ENCODE results near the gene KAZN. TPM values are rescaled to one million over a fixed set of nuclear protein-coding genes. Genes with fewer than 3 reads are reported as not detected.
A peak's percentile ranks its signal among the peaks of the same experiment; 100 is the strongest.

The KAZN gene
- polyA plus RNA-seq, 4 donors, result 3.0 to 39.5 (median 4.4) TPM

DNA sequence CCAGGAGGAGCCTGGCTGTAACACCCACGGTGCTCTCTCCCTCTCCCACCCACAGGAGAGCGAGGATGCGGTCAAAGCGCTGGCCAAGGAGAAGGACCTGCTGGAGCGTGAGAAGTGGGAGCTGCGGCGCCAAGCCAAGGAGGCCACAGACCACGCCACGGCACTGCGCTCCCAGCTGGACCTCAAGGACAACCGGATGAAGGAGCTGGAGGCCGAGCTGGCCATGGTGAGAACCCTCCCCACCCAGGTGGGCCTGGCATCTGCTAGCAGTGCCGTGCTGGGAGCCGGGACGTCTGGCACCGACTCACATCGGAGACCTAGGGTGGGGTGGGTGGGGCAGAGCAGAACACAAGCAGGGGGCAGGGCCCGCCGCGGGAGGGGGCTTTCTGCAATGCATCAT is 445.4 kb downstream of the KAZN start:
- Histone ChIP-seq H3K27ac (ENCODE audit: low read depth in 1 of 3, low read length in 2 of 3) (no peak overlapping the region), H3K36me3 (ENCODE audit: control insufficient read depth in 3 of 3, insufficient read depth in 2 of 3, low read depth in 1 of 3, low read length in 3 of 3) (peaks cover 0 to 30% (median 0%) of the 10 kb centered on the region in 3 donors), H3K4me3 (ENCODE audit: low read depth in 1 of 3, low read length in 3 of 3) (no peak overlapping the region), H3K9me3 (ENCODE audit: control insufficient read depth in 2 of 2, insufficient read depth in 1 of 2, low read depth in 1 of 2, low read length in 1 of 2) (no peaks in the 10 kb centered on the region), H3K27me3 (ENCODE audit: control insufficient read depth in 3 of 3, insufficient read depth in 3 of 3, low read length in 3 of 3) (no peaks in the 10 kb centered on the region), H3K4me1 (ENCODE audit: control insufficient read depth in 3 of 3, insufficient read depth in 2 of 3, low read depth in 1 of 3, low read length in 2 of 3) (peaks cover 0 to 2% (median 0%) of the 10 kb centered on the region in 3 donors)
- WGBS, 3 donors, result 90 to 94% (median 94%) methylated on average over 10 to 20 of the region's 20 CpGs
- FAIRE-seq (no peak), DNase-seq (no peak)

DNA sequence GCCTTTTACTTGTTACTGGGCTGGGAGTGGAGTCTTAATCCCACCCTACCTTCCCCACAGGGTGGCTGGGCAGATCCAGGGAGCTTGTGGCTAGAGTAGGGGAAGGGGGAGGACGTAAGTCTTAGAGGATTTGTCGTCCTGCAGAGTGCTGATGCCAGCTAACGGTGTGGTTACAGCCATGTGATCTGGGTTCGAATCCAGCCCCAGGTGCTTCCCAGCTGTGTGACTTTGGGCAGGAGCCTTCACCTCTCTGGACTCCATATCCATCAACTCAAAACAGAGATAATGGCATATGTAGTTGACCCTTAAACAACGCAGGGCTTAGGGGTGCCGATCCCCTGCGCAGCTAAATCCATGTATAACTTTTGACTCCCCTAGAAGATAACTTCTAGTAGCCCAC is 446.6 kb downstream of the KAZN start:
- Histone ChIP-seq H3K9me3 (ENCODE audit: control insufficient read depth in 2 of 2, insufficient read depth in 1 of 2, low read depth in 1 of 2, low read length in 1 of 2) (no peaks in the 10 kb centered on the region), H3K27ac (ENCODE audit: low read depth in 1 of 3, low read length in 2 of 3) (no peak overlapping the region), H3K4me1 (ENCODE audit: control insufficient read depth in 3 of 3, insufficient read depth in 2 of 3, low read depth in 1 of 3, low read length in 2 of 3) (peaks cover 0 to 2% (median 0%) of the 10 kb centered on the region in 3 donors), H3K27me3 (ENCODE audit: control insufficient read depth in 3 of 3, insufficient read depth in 3 of 3, low read length in 3 of 3) (no peaks in the 10 kb centered on the region), H3K36me3 (ENCODE audit: control insufficient read depth in 3 of 3, insufficient read depth in 2 of 3, low read depth in 1 of 3, low read length in 3 of 3) (peaks cover 0 to 29% (median 0%) of the 10 kb centered on the region in 3 donors), H3K4me3 (ENCODE audit: low read depth in 1 of 3, low read length in 3 of 3) (no peak overlapping the region)
- 88 to 94% (median 94%) methylated on average over 7 of the region's 7 CpGs for WGBS, 3 donors
- DNase-seq, result no peak
- FAIRE-seq, result no peak

DNA sequence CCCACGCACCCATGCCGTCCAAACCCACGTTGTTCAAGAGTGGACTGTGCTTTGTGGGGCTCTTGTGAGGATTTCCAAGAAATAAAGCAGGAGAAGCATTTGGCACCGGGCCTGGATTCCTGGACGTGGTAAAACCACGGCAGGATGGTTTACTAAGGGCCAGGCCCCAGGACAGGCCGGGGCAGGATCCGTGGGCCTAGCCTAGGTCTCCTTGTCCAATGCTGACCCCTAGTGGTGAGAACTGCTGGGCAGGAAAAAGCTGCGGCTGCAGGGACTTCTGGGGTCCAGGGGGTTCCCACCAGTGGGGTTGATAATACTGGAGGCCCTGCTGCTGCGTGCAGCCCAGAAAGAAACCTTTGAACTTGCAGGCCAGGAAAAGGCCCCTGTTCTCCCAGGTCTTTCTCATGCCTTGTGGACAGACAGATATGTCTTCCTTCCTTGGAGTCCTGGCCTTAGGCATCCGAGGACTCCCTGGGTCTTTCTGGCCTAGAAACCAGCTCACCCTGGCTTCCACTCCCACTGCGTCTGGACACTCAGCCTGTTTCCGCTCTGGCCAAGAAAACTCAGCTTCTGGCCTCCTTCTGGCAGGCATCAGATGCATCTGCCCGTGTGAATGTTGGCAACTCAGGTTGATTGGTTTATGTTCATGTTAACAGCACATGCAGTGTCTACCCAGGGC is 448.1 kb downstream of the KAZN start:
- Histone ChIP-seq H3K9me3 (ENCODE audit: control insufficient read depth in 2 of 2, insufficient read depth in 1 of 2, low read depth in 1 of 2, low read length in 1 of 2) (no peaks in the 10 kb centered on the region), H3K4me1 (ENCODE audit: control insufficient read depth in 3 of 3, insufficient read depth in 2 of 3, low read depth in 1 of 3, low read length in 2 of 3) (peaks cover 0 to 2% (median 0%) of the 10 kb centered on the region in 3 donors), H3K27me3 (ENCODE audit: control insufficient read depth in 3 of 3, insufficient read depth in 3 of 3, low read length in 3 of 3) (no peaks in the 10 kb centered on the region), H3K27ac (ENCODE audit: low read depth in 1 of 3, low read length in 2 of 3) (no peak overlapping the region), H3K36me3 (ENCODE audit: control insufficient read depth in 3 of 3, insufficient read depth in 2 of 3, low read depth in 1 of 3, low read length in 3 of 3) (peaks cover 0 to 35% (median 0%) of the 10 kb centered on the region in 3 donors), H3K4me3 (ENCODE audit: low read depth in 1 of 3, low read length in 3 of 3) (no peak overlapping the region)
- FAIRE-seq (no peak), DNase-seq (peak; percentile 54 to 77)
- whole genome bisulfite sequencing, 3 donors, result 46 to 49% (median 46%) methylated on average over 14 of the region's 14 CpGs

DNA sequence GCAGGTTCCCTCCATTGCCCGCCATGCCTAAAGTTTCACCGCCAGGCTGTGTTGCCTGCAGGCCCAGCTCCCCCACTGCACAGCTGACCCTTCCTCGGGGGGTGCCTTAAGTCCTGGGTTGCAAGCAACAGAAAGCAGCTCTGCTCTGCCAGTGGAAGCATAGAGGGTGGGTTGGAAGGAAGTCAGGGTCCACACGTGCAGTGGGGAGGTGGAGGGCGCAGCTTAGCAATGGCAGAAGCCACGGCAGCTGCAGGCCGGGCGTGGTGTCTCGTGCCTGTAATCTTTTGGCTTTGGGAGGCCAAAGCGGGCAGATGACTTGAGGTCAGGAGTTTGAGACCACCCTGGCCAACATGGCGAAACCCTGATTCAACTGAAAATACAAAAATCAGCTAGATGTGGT is 448.8 kb downstream of the KAZN start:
- Histone ChIP-seq H3K4me3 (ENCODE audit: low read depth in 1 of 3, low read length in 3 of 3) (no peak overlapping the region), H3K27me3 (ENCODE audit: control insufficient read depth in 3 of 3, insufficient read depth in 3 of 3, low read length in 3 of 3) (no peaks in the 10 kb centered on the region), H3K36me3 (ENCODE audit: control insufficient read depth in 3 of 3, insufficient read depth in 2 of 3, low read depth in 1 of 3, low read length in 3 of 3) (peaks cover 0 to 32% (median 0%) of the 10 kb centered on the region in 3 donors), H3K4me1 (ENCODE audit: control insufficient read depth in 3 of 3, insufficient read depth in 2 of 3, low read depth in 1 of 3, low read length in 2 of 3) (peaks cover 0 to 2% (median 0%) of the 10 kb centered on the region in 3 donors), H3K9me3 (ENCODE audit: control insufficient read depth in 2 of 2, insufficient read depth in 1 of 2, low read depth in 1 of 2, low read length in 1 of 2) (no peaks in the 10 kb centered on the region), H3K27ac (ENCODE audit: low read depth in 1 of 3, low read length in 2 of 3) (no peak overlapping the region)
- 89 to 92% (median 90%) methylated on average over 11 of the region's 11 CpGs for WGBS, 3 donors
- no peak for FAIRE-seq
- DNase-seq, result no peak

DNA sequence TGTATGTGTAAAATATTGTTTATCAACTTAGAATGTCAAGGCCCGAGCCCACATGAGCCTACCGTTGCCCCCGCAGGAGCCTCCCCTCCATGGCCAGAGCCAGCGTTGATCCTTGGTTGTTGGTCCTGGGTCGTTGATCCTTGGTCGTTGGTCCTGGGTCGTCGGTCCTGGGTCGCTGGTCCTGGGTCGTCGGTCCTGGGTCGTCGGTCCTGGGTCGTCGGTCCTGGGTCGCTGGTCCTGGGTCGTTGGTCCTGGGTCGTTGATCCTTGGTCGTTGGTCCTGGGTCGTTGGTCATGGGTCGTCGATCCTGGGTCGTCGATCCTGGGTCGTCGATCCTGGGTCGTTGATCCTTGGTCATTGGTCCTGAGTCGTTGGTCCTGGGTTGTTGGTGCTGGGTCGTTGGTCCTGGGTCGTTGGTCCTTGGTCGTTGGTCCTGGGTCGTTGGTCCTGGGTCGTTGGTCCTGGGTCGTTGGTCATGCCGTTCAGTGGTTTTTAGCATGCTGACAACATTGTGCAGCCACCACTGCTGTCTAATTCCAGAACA is 450.0 kb downstream of the KAZN start:
- 87 to 90% (median 89%) methylated on average over 35 of the region's 35 CpGs for WGBS, 3 donors
- FAIRE-seq, result no peak
- H3K36me3 ChIP-seq (ENCODE audit: control insufficient read depth in 3 of 3, insufficient read depth in 2 of 3, low read depth in 1 of 3, low read length in 3 of 3), result peaks cover 0 to 34% (median 0%) of the 10 kb centered on the region in 3 donors
- H3K27ac ChIP-seq (ENCODE audit: low read depth in 1 of 3, low read length in 2 of 3), result no peak overlapping the region
- H3K4me3 ChIP-seq (ENCODE audit: low read depth in 1 of 3, low read length in 3 of 3), result no peak overlapping the region
- H3K4me1 ChIP-seq (ENCODE audit: control insufficient read depth in 3 of 3, insufficient read depth in 2 of 3, low read depth in 1 of 3, low read length in 2 of 3), result peaks cover 0 to 2% (median 0%) of the 10 kb centered on the region in 3 donors
- no peak for DNase-seq
- H3K27me3 ChIP-seq (ENCODE audit: control insufficient read depth in 3 of 3, insufficient read depth in 3 of 3, low read length in 3 of 3), result no peaks in the 10 kb centered on the region
- no peaks in the 10 kb centered on the region for H3K9me3 ChIP-seq (ENCODE audit: control insufficient read depth in 2 of 2, insufficient read depth in 1 of 2, low read depth in 1 of 2, low read length in 1 of 2)

DNA sequence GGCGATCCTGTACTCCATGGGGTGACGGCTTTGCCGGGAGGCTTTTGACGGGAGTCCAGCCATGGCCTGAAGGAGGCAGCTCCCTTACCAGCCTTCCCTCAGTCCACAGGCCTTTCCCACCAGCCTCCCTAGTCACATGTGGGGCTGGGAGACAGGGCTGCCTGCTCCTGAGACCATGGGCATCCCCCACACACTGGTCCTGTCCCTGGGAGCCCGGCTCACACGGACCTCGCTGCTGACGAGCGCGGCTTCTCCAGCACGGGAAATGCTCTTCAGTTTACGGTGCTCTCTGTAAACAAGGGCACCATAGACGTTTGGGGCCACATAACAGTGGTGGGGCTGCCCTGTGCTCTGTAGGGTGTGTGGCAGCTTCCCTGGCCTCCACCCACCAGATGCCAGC is 450.6 kb downstream of the KAZN start:
- Histone ChIP-seq H3K4me1 (ENCODE audit: control insufficient read depth in 3 of 3, insufficient read depth in 2 of 3, low read depth in 1 of 3, low read length in 2 of 3) (peaks cover 0 to 2% (median 0%) of the 10 kb centered on the region in 3 donors), H3K27me3 (ENCODE audit: control insufficient read depth in 3 of 3, insufficient read depth in 3 of 3, low read length in 3 of 3) (no peaks in the 10 kb centered on the region), H3K4me3 (ENCODE audit: low read depth in 1 of 3, low read length in 3 of 3) (no peak overlapping the region), H3K27ac (ENCODE audit: low read depth in 1 of 3, low read length in 2 of 3) (no peak overlapping the region), H3K9me3 (ENCODE audit: control insufficient read depth in 2 of 2, insufficient read depth in 1 of 2, low read depth in 1 of 2, low read length in 1 of 2) (no peaks in the 10 kb centered on the region), H3K36me3 (ENCODE audit: control insufficient read depth in 3 of 3, insufficient read depth in 2 of 3, low read depth in 1 of 3, low read length in 3 of 3) (peaks cover 0 to 30% (median 0%) of the 10 kb centered on the region in 3 donors)
- DNase-seq (no peak), FAIRE-seq (no peak)
- WGBS, 3 donors, result 90 to 94% (median 92%) methylated on average over 13 of the region's 13 CpGs

DNA sequence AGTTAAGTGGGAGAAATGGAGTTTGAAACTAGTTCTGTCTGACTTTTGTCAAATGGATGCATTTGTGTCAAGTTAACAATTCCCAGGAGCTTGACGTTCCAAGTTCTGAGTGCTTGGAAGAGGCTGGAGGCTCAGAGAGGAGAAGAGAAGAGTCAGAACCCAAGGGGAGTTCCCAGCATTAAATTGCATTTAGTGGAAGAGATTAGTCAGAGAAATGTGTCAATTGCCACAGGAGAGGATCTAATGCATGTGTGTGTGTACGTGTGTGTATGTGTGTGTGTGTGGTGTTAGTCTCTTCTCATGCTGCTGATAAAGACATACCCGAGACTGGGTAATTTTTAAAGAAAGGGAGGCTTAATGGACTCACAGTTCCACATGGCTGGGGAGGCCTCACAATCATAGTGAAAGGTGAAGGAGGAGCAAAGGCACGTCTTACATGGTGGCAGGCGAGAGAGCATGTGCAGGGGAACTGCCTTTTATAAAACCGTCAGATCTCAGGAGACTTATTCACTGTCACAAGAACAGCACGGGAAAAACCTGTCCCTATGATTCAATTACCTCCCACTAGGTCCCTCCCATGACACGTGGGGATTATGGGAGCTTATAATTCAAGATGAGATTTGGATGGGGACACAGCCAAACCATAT is 453.5 kb downstream of the KAZN start:
- no peaks in the 10 kb centered on the region for H3K27me3 ChIP-seq (ENCODE audit: control insufficient read depth in 3 of 3, insufficient read depth in 3 of 3, low read length in 3 of 3)
- DNase-seq (no peak), FAIRE-seq (no peak)
- no peaks in the 10 kb centered on the region for H3K4me1 ChIP-seq (ENCODE audit: control insufficient read depth in 3 of 3, insufficient read depth in 2 of 3, low read depth in 1 of 3, low read length in 2 of 3)
- peaks cover 0 to 36% (median 0%) of the 10 kb centered on the region in 3 donors for H3K36me3 ChIP-seq (ENCODE audit: control insufficient read depth in 3 of 3, insufficient read depth in 2 of 3, low read depth in 1 of 3, low read length in 3 of 3)
- no peak overlapping the region for H3K27ac ChIP-seq (ENCODE audit: low read depth in 1 of 3, low read length in 2 of 3)
- H3K9me3 ChIP-seq (ENCODE audit: control insufficient read depth in 2 of 2, insufficient read depth in 1 of 2, low read depth in 1 of 2, low read length in 1 of 2), result no peaks in the 10 kb centered on the region
- no peak overlapping the region for H3K4me3 ChIP-seq (ENCODE audit: low read depth in 1 of 3, low read length in 3 of 3)
- WGBS, 3 donors, result 79 to 83% (median 81%) methylated on average over 8 of the region's 8 CpGs

DNA sequence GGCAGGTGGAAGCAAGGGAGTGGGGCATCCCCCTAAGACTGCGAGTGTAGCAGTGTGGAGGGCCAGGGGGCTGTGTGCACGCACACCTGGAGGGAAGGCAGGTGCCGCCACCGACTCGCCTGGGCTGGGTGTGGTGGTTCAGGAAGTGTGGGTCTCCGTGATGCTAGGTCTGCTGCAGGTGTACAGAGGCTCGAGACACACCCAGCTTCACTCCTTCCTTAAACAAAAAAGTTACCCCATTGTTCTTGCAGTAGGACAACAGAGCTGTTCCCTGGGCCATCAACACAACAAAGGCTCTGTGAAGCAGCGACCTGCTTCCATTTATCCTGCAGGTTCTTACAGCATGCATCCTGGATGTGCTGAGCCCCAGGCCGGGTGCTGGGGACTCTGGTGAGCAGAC is 454.7 kb downstream of the KAZN start:
- no peak for FAIRE-seq
- Histone ChIP-seq H3K9me3 (ENCODE audit: control insufficient read depth in 2 of 2, insufficient read depth in 1 of 2, low read depth in 1 of 2, low read length in 1 of 2) (no peaks in the 10 kb centered on the region), H3K4me1 (ENCODE audit: control insufficient read depth in 3 of 3, insufficient read depth in 2 of 3, low read depth in 1 of 3, low read length in 2 of 3) (no peaks in the 10 kb centered on the region), H3K27ac (ENCODE audit: low read depth in 1 of 3, low read length in 2 of 3) (no peak overlapping the region), H3K27me3 (ENCODE audit: control insufficient read depth in 3 of 3, insufficient read depth in 3 of 3, low read length in 3 of 3) (no peaks in the 10 kb centered on the region), H3K4me3 (ENCODE audit: low read depth in 1 of 3, low read length in 3 of 3) (no peak overlapping the region), H3K36me3 (ENCODE audit: control insufficient read depth in 3 of 3, insufficient read depth in 2 of 3, low read depth in 1 of 3, low read length in 3 of 3) (peaks cover 0 to 41% (median 0%) of the 10 kb centered on the region in 3 donors)
- WGBS, 3 donors, result 54 to 75% (median 70%) methylated on average over 8 to 9 of the region's 9 CpGs
- no peak for DNase-seq

All from small intestine (tissue), 7 donors.